Muscle of arm (tissue), 12 donors: Measurements from ENCODE around the gene CDK19. TPM values are rescaled to one million over a fixed set of nuclear protein-coding genes. Genes with fewer than 3 reads are reported as not detected.
"Not testable (repeated sequence)": the region's sequence is repeated elsewhere in the genome, so short reads cannot be mapped to it uniquely, and the experiment has no call there.

Experiments used
- DNase-seq: peaks from one replicate; pipeline ENCODE4 v3.0.0-alpha.2; 2013
- polyA plus RNA-seq, 12 donors: library from polyadenylated mRNA; unstranded; fragments of 120-200 nt; gene quantifications; one replicate each; pipeline ENCODE4 v1.2.1, GENCODE V29; 2013; ENCODE audit not compliant: insufficient read length in 12 of 12

The CDK19 gene
- polyA plus RNA-seq, 12 donors: 11.2 to 28.4 (median 18.0) TPM; not detected in 1

DNA sequence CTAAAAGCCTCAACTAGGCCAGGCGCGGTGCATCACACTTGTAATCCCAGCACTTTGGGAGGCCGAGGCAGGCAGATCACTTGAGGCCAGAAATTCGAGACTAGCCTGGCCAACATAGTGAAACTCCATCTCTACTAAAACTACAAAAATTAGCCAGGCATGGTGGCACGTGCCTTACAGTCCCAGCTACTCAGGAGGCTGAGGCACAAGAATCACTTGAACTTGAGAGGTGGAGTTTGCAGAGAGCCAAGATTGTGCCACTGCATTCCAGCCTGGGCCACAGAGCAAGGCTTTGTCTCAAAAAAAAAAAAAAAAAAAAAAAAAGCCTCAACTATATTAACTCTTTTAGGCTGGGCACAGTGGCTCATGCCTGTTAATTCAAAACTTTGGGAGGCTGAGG lies 55.2 kb downstream of the CDK19 start:
- not testable (repeated sequence) for DNase-seq

DNA sequence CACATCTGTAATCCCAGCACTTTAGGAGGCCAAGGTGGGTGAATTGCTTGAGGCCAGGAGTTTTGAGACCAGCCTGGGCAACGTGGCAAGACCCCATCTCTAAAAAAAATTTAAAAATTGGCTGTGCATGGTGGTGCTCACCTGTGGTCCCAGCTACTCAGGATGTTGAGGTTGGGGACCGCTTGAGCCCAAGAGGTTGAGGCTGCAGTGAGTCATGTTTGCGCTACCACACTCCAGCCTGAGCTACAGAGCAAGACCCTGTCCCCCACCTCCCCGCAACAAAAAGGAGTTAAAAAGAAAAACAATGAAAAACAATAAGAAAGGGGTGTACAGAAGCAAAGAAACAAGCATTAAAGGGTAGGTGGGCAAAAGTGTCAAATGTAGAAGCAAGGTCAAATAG lies 57.3 kb downstream of the CDK19 start:
- no peak for DNase-seq

DNA sequence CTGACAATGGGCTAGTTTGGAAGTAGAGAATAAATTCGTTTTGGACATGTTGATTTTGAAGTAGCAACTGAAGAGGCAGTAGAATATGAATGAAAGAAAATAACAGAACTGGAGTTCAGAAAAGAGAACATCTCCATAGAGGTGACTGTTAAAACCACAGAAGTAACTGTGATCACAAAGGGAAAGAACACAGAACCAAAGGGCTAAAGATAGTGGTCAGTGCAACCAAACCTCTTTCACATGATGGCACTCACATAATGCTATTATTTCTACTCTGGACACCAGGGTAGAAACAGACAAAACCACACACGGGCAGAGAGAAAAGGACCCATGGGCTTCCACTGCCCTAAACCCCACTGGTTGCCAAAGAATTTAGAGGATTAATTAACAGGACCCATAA lies 58.5 kb downstream of the CDK19 start:
- DNase-seq: no peak

DNA sequence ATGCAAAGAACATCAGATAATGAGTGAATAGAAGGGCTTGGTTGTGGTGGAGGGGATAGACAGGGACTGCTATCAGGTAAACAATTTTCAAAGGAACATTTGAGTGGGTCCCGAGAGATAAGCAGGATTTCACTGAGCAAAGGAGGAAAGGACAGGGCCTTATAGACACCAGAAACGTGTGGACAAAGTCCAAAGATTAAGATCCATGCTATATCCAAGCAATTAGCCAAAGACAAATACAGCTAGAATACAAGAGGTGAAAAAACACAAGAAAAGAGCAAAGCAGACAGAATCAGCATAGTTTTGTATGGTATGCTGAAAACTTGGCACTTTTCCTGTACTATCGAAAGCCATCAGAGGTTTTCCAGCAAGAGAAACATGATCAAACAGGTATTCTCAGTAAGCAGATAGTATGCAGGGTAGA lies 59.8 kb downstream of the CDK19 start:
- no peak for DNase-seq

DNA sequence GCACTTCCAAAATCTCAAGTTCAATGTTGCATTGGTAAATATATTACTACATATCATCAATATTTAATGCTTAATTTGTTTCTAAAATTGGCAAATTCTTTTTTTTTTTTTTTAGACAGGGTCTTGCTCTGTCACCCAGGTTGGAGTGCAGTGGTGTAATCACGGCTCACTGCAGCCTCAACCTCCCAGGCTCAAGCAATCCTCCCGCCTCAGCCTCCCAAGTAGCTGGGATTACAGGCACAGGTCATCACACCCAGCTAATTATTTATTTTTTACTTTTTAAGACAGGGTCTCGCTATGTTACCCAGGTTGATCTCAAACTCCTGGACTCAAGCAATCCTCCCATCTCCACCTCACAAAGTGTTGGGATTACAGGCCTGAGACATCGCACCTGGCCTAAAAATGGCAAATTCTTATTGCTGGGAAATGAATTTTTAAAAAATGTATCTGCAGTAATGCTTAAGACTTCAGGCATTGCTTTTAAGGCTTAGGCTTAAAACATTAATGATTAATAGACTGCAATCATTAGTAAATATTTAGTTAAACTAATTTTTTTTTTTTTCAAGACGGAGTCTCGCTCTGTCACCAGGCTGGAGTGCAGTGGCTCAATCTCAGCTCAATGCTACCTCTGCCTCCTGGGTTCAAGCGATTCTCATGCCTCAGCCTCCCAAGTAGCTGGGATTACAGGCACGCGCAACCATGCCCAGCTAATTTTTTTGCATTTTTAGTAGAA lies 61.2 kb downstream of the CDK19 start:
- not testable (repeated sequence) for DNase-seq

DNA sequence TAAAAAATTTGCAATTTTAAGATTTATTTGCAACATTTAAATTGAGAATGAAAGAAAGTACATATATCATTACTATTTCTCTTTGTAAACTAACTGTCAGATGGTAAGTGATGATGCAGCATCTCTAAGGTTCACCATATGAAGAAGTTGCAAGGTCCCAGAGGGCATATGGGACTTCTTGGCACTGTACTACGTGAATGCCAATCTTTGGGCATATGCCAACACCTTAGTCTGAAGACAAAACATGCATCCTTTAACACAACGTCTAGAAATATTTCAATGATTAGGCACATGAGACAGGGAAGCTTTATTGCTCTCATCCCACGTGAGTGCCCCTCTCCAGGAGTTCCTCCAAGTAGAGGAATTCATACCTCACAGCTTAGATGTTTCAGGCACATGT lies 66.8 kb downstream of the CDK19 start:
- no peak for DNase-seq

DNA sequence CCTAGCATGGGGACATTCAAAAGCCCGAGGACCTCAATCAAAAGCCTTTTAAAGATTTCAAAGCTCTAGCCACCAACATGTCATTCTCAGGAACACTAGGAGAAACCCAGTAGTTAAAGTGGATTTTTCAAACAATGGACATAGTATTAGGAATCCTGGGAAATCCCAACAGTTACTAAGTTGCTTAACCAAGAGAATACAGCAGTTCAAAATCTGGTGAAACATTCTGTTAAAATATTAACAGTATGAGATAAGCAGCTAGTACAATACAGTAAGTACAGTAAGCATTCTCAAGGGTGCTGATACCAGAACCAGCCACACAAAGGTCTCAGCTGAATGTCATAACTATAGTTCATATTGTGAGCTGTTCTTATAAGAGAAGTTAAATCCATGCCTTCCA lies 68.6 kb downstream of the CDK19 start:
- no peak for DNase-seq

DNA sequence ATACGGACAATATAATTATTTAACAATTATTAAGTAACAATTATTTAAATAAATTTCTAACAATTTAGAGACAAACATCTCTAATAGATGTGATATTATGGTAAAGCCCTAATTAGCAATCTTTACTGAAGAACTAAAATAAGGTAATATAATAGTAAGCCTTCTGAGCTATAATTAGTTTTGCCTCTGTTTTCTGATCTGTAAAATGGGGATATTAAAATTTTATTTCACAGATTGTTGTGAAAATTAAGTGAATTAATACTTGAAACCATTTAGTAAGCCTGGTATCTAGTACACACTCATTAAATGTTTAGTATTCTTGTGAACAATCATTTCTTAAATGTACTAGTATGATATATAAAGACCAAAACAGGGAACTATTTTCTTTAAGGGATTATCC lies 70.3 kb downstream of the CDK19 start:
- DNase-seq: no peak

DNA sequence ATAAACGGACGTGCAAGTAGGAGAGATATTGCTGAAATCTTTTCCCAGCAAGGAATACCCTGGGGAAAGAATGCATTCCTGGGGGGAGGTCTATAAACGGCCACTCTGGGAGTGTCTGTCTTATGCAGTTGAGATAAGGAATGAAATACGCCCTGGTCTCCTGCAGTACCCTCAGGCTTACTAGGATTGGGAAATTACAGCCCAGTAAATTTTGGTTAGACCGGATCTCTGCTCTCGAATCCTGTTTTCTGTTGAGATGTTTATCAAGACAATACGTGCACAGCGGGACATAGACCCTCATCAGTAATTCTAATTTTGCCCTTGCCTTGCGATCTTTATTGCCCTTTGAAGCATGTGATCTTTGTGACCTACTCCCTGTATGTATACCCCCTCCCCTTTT lies 72.7 kb downstream of the CDK19 start:
- DNase-seq: not testable (repeated sequence)

DNA sequence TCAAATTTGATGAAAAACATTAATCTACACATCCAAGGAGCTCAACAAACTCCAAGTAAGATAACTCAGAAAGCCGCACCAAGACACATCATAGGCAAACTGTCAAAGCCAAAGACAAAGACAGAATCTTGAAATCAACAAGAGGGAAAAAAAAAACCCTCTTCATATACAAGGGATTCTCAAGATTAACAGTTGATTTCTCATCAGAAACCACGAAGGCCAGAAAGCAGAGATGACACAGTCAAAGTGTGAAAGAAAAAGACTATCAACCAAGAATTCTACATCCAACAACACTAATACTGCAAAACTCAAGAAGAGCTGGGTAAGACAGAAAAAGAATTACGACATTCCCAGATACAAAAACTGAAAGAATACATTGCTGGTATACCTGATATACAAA lies 73.8 kb downstream of the CDK19 start:
- DNase-seq: no peak

DNA sequence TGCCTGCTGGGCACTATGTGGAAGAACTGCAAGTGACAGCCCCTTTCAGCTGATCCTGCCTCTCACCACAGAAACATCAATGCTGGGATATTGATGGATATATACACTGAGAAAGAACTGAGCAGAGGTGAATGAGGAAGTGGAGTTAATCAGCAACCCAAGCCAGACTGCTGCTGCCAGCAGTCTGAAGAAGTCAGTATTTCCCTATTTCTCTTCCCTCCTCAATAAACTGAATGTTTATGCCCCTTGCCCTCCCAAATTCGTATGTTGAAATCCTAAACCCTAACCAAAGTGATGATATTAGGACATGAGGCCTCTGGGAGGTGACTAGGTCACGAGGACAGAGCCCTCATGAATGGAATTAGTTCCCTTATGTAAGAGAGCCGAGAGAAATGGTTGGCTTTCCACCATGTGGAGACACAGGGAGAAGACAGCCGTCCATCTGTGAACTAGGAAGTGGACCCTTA lies 76.3 kb downstream of the CDK19 start:
- DNase-seq: peak; percentile 11

DNA sequence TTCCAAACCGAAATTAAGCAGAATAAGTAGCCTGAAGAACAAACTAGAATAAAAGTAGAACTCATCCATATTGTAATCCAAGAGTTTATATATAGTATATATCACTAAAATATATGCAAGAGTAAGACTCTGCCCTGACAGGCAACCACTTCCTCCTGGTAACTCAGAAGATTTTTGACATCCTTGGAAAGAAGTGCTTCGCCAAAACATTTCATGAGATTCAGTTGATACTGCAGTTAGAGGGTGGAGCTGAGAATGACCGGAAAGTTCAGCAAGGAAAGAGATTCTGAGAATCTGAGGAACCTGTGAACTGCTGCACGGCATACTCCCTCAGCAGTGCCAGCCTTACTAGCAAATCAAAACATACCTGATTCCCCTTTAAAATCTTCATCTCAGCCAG lies 79.6 kb downstream of the CDK19 start:
- DNase-seq: no peak

DNA sequence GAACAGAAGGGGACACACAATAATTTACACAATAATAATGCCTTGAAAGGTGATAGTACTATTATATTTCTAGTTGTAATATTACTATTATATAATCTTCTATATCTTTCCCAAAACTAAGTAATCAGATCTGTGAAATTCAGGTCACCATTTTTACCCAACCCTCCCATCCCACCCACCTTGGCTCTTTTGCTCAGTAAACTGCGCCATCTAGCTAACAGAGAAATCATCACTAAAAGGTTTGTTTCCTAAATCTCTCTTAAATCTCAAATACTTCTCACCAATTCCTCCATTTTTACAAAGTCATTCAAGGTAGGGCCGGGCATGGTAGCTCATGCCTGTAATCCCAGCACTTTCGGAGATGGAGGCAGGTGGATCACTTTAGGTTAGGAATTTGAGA lies 83.4 kb downstream of the CDK19 start:
- no peak for DNase-seq

DNA sequence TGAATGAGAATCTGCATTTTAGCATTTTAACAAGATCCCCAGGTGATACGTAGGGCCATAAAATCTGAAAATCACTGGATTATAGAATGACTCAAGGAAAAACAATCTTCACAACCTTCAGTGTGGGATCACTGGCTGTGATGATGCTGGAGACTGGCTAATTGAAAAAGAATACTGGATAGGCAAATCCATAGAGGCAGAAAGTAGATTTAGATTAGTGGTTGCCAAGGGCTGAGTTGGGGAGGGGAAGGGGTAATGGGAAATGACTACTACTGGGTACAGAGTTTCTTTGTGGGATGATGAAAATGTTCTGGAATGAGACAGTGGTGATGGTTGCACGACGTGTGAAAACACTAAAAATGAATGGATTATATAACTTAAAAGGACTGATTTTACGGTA lies 84.1 kb downstream of the CDK19 start:
- no peak for DNase-seq

DNA sequence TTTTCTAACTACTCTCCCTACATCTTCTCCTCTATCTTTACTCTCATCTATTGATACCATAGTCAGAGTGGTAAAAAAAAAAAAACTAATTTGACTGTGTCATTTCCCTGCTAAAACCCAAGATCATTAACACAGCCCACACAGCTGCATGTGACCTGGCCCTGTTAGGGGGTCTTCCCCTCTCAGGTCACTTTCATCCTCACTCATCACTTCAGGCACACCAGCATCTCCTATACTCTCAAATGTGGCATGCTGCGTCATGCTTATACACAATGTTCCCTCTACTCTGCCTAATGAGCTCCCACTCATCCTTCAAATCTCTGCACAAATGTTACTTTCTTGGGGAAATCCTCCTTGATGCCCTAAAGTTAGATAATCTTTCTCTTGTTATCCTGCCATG lies 86.8 kb downstream of the CDK19 start:
- no peak for DNase-seq

DNA sequence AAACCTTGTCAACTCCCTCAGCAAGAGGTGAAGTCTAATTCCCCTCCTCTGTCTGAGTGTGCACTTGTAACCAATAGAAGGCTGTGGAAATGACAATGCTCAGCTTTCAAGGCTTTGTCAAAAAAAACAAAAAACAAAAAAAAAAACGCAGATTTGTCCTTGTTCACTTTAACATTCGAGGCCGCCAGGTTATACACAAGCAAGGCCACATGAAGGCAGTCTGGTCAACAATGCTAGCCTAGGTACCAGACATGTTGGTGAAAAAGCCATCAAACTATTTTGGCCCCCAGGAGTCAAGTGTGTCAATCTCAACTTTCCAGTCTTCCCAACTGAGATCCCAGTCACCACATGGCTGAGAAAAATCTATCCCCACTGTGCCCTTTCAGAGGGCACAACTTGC lies 92.3 kb downstream of the CDK19 start:
- no peak for DNase-seq

DNA sequence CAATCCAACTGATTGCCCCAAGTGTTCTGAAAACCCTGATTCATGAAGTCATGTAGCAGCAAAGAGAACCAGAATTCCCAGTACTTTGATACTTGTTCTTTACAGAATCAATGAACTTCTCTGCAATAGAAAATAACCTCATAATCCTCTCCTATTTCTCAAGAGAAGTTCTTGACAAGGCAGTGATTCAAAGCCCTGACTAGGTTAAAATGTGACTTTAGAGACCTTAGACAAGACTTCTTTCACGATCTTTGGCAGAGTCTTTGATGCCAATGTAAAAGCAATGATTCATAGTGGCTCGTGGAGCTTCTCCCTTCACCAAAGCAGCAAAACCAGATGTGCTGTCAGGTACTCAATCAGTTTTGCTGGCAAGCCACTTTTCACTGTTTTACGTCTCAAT lies 95.2 kb downstream of the CDK19 start:
- DNase-seq: no peak

DNA sequence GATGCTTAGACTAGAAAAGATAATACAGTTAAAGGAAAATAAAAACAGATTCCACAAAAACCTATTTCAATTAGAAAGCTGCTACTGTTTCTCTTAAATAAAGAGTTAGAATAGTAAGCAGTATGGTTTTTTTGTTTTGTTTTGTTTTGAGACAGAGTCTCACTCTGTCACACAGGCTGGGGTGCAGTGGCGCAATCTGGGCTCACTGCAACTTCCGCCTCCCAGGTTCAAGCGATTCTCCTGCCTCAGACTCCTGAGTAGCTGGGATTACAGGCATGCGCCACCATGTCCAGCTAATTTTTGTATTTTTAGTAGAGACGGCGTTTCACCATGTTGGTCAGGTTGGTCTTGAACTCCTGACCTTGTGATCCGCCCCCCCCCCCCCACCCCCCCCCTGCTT lies 95.7 kb downstream of the CDK19 start:
- not testable (repeated sequence) for DNase-seq

DNA sequence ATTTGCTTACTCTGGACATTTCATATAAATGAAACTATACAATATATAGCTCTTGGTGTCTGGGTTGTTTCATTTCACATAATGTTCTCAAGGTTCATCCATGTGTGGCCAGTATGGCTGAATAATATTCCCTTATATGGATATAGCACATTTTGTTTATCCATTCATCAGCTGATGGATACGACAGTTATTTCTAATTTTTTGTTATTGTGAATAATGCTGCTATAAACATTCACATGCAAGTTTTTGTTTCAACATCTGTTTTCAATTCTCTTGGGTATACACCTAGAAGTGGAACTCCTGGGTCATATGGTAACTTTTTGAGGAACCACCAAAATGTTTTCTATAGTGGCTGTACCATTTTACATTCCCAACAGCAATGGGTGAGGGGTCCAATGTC lies 101.1 kb downstream of the CDK19 start:
- DNase-seq: no peak

DNA sequence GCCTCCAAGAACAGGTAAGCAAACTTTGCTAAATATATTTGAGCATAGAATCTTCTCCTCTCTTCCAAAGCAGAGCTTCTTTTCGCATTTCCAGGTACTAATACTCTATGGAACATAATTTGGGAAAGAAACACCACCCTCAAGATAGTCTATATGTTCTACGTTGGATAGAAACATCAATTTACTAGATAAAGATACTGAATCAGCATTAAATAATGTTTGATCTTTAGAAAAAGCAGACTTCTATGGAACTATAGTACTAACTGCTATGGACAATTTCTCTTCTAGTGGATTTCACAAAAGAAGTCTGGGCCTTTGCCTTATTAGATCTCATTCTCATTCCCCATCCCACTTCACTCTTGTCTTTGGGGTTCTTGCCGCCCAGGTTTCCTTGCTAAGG lies 103.0 kb downstream of the CDK19 start:
- DNase-seq: no peak

DNA sequence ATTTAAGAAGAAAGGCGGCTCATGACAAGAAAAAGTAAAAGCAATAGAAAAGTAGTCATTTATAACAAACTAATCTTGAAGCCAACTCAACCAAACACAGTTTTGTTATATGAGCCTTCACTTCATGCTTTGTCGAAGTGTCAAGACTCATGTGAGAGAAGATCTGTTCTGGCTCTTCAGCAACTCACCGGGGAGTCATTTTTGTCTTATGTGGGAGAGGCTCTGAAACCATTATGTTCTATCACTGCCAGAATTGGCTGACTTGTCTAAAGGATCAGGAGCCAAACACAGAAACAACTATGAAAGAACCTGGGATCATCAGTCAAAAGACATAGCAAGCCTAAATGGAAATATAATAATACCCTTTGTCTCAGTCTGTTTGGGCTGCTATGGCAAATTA lies 105.2 kb downstream of the CDK19 start:
- peak; percentile 8 for DNase-seq

DNA sequence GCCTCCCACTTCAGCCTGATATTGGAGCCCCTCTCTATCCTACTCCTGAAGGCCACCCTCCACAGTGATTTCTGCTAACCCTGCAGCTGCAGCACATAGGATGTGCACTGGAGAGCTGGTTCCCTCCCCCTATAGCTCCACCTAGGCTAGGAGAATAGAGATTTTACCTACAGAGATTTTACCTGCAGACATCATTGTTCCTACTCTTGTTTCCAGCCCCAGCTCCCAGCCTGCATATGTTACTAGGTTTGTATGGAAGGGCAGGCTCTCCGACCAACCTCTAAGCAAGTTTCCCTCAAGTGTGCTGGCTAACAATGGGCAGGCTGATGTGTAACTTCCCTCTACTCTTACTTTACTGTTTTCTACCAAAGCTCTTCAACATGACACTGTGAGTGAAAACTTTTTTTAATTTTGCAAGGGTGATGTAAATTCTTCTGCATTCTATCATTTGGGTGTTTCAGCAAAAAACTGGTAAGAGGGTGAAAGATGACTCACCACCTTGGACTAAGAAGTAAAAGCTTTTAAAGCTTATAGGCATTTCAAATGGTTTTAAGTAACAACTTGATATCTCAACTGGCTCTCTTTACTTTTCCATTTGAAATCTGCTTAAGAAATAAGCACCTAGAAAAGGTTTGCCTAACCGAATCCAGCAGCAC lies 106.8 kb downstream of the CDK19 start:
- DNase-seq: no peak

DNA sequence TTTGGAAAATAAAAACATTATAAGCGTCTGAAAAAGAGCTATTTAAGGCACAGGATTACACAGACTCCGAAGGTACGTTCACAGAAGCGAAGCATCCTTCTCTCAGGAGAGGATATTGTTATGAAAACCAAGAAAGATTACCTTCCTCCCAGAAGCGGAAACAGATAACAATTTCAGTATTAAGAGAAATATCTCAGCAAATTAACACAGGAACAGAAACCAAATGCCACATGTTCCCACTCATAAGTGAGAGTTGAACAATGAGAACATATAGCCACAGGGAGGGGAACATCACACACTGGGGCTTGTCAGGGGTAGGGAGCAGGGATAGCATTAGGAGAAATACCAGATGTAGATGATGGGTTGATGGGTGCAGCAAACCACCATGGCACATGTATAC lies 109.7 kb downstream of the CDK19 start:
- no peak for DNase-seq
